Spleen (tissue), 11 donors: Measurements from ENCODE around the gene ERN2. TPM values are rescaled to one million over a fixed set of nuclear protein-coding genes. Genes with fewer than 3 reads are reported as not detected.
"Not testable (repeated sequence)": the region's sequence is repeated elsewhere in the genome, so short reads cannot be mapped to it uniquely, and the experiment has no call there.

Experiments used
- DNase-seq: peaks from one replicate; pipeline ENCODE4 v3.0.0-alpha.2; 2020
- H3K27ac ChIP-seq, 8 donors: fragments of 200-600 bp; sonication (generic) in 7 of 8; 1 replicate in 4 of 8; 2 replicates in 4 of 8; pipeline versions ENCODE4 v1.5.0 to v1.8.0; 2016 to 2021; ENCODE audit warnings: inconsistent platforms in 4 of 8, mild to moderate bottlenecking in 4 of 8, moderate library complexity in 1 of 8
- H3K27me3 ChIP-seq, 7 donors: fragments of 200-600 bp; sonication (generic) in 6 of 7; replicated peaks in 1 of 7; 1 replicate in 4 of 7; 2 replicates in 3 of 7; pipeline versions ENCODE4 v1.5.0 to v1.8.0; 2016 to 2021; ENCODE audit warnings: inconsistent platforms in 3 of 7, mild to moderate bottlenecking in 1 of 7
- H3K36me3 ChIP-seq, 6 donors: fragments of 200-600 bp; sonication (generic) in 5 of 6; 1 replicate in 4 of 6; 2 replicates in 2 of 6; pipeline versions ENCODE4 v1.5.0 to v1.8.0; 2016 to 2021; ENCODE audit warnings: inconsistent platforms in 2 of 6
- H3K4me1 ChIP-seq, 6 donors: fragments of 200-600 bp; sonication (generic) in 5 of 6; 1 replicate in 3 of 6; 2 replicates in 3 of 6; pipeline versions ENCODE4 v1.5.0 to v1.8.0; 2016 to 2021; ENCODE audit warnings: inconsistent platforms in 3 of 6
- H3K4me3 ChIP-seq, 8 donors: fragments of 200-600 bp; sonication (generic) in 7 of 8; 1 replicate in 4 of 8; 2 replicates in 4 of 8; pipeline versions ENCODE4 v1.5.0 to v1.8.0; 2016 to 2021; ENCODE audit warnings: inconsistent platforms in 4 of 8, mild to moderate bottlenecking in 4 of 8, moderate library complexity in 2 of 8
- H3K9me3 ChIP-seq, 8 donors: fragments of 200-600 bp; sonication (generic) in 7 of 8; 1 replicate in 4 of 8; 2 replicates in 4 of 8; pipeline versions ENCODE4 v1.5.0 to v1.8.0; 2016 to 2021; ENCODE audit warnings: inconsistent platforms in 4 of 8
- CTCF ChIP-seq, 11 experiments: fragments of 200-600 bp in 7 of 11; fragments of 450-650 bp in 4 of 11; sonication (generic) in 4 of 11; IDR thresholded peaks in 8 of 11; conservative IDR thresholded peaks in 3 of 11; 1 replicate in 7 of 11; 2 replicates in 4 of 11; pipeline versions ENCODE4 v1.4.0 to v1.8.0; 2016 to 2021; ENCODE audit warnings: antibody characterized with exemption in 11 of 11, inconsistent platforms in 4 of 11, mild to moderate bottlenecking in 1 of 11
- POLR2A ChIP-seq, 3 donors: fragments of 450-650 bp; IDR thresholded peaks; one replicate each; pipeline ENCODE4 v1.5.1; 2017; ENCODE audit warnings: antibody characterized with exemption in 3 of 3, mild to moderate bottlenecking in 1 of 3
- POLR2AphosphoS5 ChIP-seq, 3 donors: sonication (generic); formaldehyde crosslinking; IDR thresholded peaks; one replicate each; pipeline ENCODE4 v1.5.1; 2017; ENCODE audit warnings: antibody characterized with exemption in 3 of 3
- WGBS, 5 donors: extraction: QIAGEN DNeasy Blood & Tissue Kit in 3 of 5; methylation state at CpG; one replicate each; pipeline versions ENCODE4 v1.1.5 to v1.1.7; 2013 to 2018; 5-methylcytosine and 5-hydroxymethylcytosine counted together
- intact Hi-C: fragments of 100-400 bp; cut with DNase I; formaldehyde crosslinking; loops from one replicate; pipeline ENCODE4 v1.15.0; 2023; ENCODE audit warnings: low total_unique reads
- polyA plus RNA-seq, 3 donors: library from polyadenylated mRNA; stranded (reverse); fragments of 200-250 nt; gene quantifications; one replicate each; pipeline ENCODE4 v1.2.1, GENCODE V29; 2013
- total RNA-seq, 7 donors: library from RNA; depleted of rRNA in 3 of 7; stranded (reverse); fragments of >200 nt in 3 of 7; fragmentation: NEBNext Ultra II Directional in 4 of 7; extraction: Animal tissue kit (Norgen Biotek cat#: 25700) in 4 of 7; gene quantifications; one replicate each; pipeline versions ENCODE4 v1.1.0 to v1.2.1, GENCODE V29; 2016 to 2021
- donor health status: healthy with polysubstance abuse.
- donor health status: DM: no; HTN: no; CAD: no; lungs with moderate emphysema.
- donor health status: DM: no; HTN: no; CAD: no.
- donor health status: Bipolar disorder and iron deficiency.
- donor health status: healthy.
- donor health status: DM: no; HTN: no; CAD: no.
- donor health status: DM: yes; HTN: yes; CAD: no.

The ERN2 gene
- total and polyA plus RNA-seq, 10 donors, result 0.05 TPM; not detected in 9

DNA sequence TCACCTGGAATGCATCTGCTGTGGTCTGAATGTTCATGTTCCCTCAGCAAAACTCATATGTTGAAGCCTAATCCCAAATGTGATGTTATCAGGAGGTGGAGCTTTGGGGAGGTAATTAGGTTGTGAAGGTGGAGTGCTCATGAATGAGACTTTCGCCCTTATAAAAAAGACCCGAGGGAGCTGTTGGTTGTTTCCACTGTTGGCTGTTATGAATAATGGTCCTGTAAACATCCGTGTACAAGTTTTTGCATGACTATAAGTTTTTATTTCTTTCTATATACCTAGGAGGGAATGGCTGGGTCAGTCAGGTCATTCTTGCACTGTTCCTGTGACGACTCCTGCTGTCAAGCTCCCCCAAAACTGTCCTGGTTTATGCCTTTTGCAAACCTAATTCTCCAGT lies 32.2 kb upstream of the ERN2 start:
- peaks cover 0 to 50% (median 0%) of the 10 kb centered on the region in 7 donors for H3K27me3 ChIP-seq
- H3K4me1 ChIP-seq, result no peaks in the 10 kb centered on the region
- no peaks in the 10 kb centered on the region for H3K36me3 ChIP-seq
- no peak overlapping the region for H3K27ac ChIP-seq
- no peak overlapping the region for H3K4me3 ChIP-seq
- no peak for DNase-seq
- peaks cover 0 to 8% (median 0%) of the 10 kb centered on the region in 8 donors for H3K9me3 ChIP-seq
- 76 to 88% (median 82%) methylated on average over 4 of the region's 4 CpGs for WGBS, 5 donors
- no peak for TF ChIP-seq CTCF (IDR thresholded peaks at IDR 0.05 in 8 of 11, conservative IDR thresholded peaks at IDR 0.05 in 3 of 11)
- TF ChIP-seq POLR2A (IDR thresholded peaks at IDR 0.05), result no peak
- TF ChIP-seq POLR2AphosphoS5 (IDR thresholded peaks at IDR 0.05), result no peak
- intact Hi-C loops, result no loop called here

DNA sequence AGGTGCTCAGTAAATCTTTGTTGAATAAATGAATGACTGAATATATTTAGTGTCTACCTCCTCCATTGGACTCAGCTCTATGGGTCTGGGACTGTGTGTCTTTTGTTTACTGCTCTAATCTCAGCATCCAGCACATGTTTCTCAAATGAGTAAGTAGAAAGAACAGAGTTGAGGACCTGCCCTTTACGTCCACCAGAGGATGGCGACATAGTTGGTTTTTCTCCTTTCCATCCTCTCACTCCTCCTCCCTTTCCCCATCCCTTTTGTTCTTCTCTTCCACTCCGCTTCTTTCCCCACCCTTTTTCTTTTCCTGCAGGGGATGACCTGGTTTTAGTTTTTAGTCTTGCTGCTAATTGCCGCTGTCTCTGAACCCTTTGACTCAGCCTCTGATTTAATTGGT lies 29.7 kb upstream of the ERN2 start:
- TF ChIP-seq POLR2A (IDR thresholded peaks at IDR 0.05) (no peak), CTCF (IDR thresholded peaks at IDR 0.05 in 8 of 11, conservative IDR thresholded peaks at IDR 0.05 in 3 of 11) (no peak), POLR2AphosphoS5 (IDR thresholded peaks at IDR 0.05) (no peak)
- whole genome bisulfite sequencing, 5 donors, result 53 to 59% (median 56%) methylated on average over 4 of the region's 4 CpGs
- Histone ChIP-seq H3K4me1 (no peaks in the 10 kb centered on the region), H3K27ac (no peak overlapping the region), H3K4me3 (no peak overlapping the region), H3K36me3 (no peaks in the 10 kb centered on the region), H3K27me3 (peaks cover 0 to 42% (median 0%) of the 10 kb centered on the region in 7 donors), H3K9me3 (peaks cover 0 to 8% (median 0%) of the 10 kb centered on the region in 8 donors)
- no peak for DNase-seq
- intact Hi-C loops, result no loop called here

GRCh38 chr16:23741675-23742303 lies 28.8 kb upstream of the ERN2 start:
- Histone ChIP-seq H3K9me3 (peaks cover 0 to 8% (median 0%) of the 10 kb centered on the region in 8 donors), H3K27ac (no peak overlapping the region), H3K4me1 (no peaks in the 10 kb centered on the region), H3K27me3 (peaks cover 0 to 35% (median 0%) of the 10 kb centered on the region in 7 donors), H3K4me3 (no peak overlapping the region), H3K36me3 (no peaks in the 10 kb centered on the region)
- no peak for DNase-seq
- WGBS, 5 donors, result 65 to 71% (median 67%) methylated on average over 2 of the region's 2 CpGs
- TF ChIP-seq POLR2A (IDR thresholded peaks at IDR 0.05), result no peak
- no peak for TF ChIP-seq POLR2AphosphoS5 (IDR thresholded peaks at IDR 0.05)
- no peak for TF ChIP-seq CTCF (IDR thresholded peaks at IDR 0.05 in 8 of 11, conservative IDR thresholded peaks at IDR 0.05 in 3 of 11)
- intact Hi-C loops, result no loop called here

- Histone ChIP-seq H3K36me3 (no peaks in the 10 kb centered on the region), H3K27me3 (peaks cover 0 to 27% (median 0%) of the 10 kb centered on the region in 7 donors), H3K4me1 (no peaks in the 10 kb centered on the region), H3K9me3 (no peaks in the 10 kb centered on the region), H3K27ac (no peak overlapping the region), H3K4me3 (no peak overlapping the region)
- 60 to 91% (median 65%) methylated on average over 1 of the region's 1 CpG for WGBS, 5 donors
- intact Hi-C loops, result loop anchor here (10.0 kb wide), 1 partner anchor 515 kb away; the partner anchor contains the start of gene CACNG3
- no peak for DNase-seq
- no peak for TF ChIP-seq POLR2A (IDR thresholded peaks at IDR 0.05)
- TF ChIP-seq CTCF (IDR thresholded peaks at IDR 0.05 in 8 of 11, conservative IDR thresholded peaks at IDR 0.05 in 3 of 11), result no peak
- TF ChIP-seq POLR2AphosphoS5 (IDR thresholded peaks at IDR 0.05), result no peak
Measured at GRCh38 chr16:23739516-23739915, 26.5 kb upstream of the ERN2 start.

- 89 to 95% (median 93%) methylated on average over 1 of the region's 1 CpG for WGBS, 5 donors
- H3K4me1 ChIP-seq, result not testable (repeated sequence)
- intact Hi-C loops, result loop anchor here (10.0 kb wide), 1 partner anchor 517 kb away; the partner anchor contains the start of gene CACNG3
Measured at GRCh38 chr16:23737423-23738028, 24.5 kb upstream of the ERN2 start.

More at GRCh38 chr16:23737423-23738028, 24.5 kb upstream of the ERN2 start:
- DNase-seq, H3K4me3 ChIP-seq, H3K27me3 ChIP-seq, H3K27ac ChIP-seq, H3K9me3 ChIP-seq, H3K36me3 ChIP-seq: not testable (repeated sequence)
